GM10248 (cell line): ENCODE measurements around the gene CRTAC1.

Experiments used
- CTCF ChIA-PET: fragments of 300-600 bp; sonication (Branson Sonifier 250); formaldehyde crosslinking; extraction: SDS; loops from one replicate; lab custom pipeline; 2021; ENCODE audit warnings: antibody characterized with exemption; lab: Yijun Ruan, JAX
- POLR2A ChIA-PET: fragments of 350-650 bp; sonication (Branson Sonifier 250); formaldehyde crosslinking; extraction: SDS; loops from one replicate; lab custom pipeline; 2020; ENCODE audit warnings: antibody characterized with exemption; lab: Yijun Ruan, JAX
- DNase-seq: peaks from one replicate; pipeline ENCODE4 v3.0.0; 2012; ENCODE audit errors: extremely low spot score
- CTCF ChIP-seq: IDR thresholded peaks from 2 replicates; pipeline ENCODE4 v1.5.1; 2012; ENCODE audit warnings: mild to moderate bottlenecking, low read depth; ENCODE audit errors: extremely low read depth, missing control alignments, control extremely low read depth

CRTAC1 gene

GRCh38 chr10:97937054-97937453 lies 93.4 kb downstream of the CRTAC1 start:
- ChIA-PET POLR2A (no interaction called here), CTCF (interaction anchor here (1.1 to 1.5 kb wide), 3 partner anchors 14 to 104 kb away, joined by 3 read pairs; no protein-coding TSS in a partner anchor)
- no peak for TF ChIP-seq CTCF
- no peak for DNase-seq

- no peak for TF ChIP-seq CTCF
- POLR2A ChIA-PET, result no interaction called here
- CTCF ChIA-PET, result interaction anchor here (1.1 kb wide), 1 partner anchor 21 kb away, joined by 3 read pairs; no protein-coding TSS in a partner anchor
- no peak for DNase-seq
Observed at GRCh38 chr10:97936126-97936525, 94.3 kb downstream of the CRTAC1 start.

GRCh38 chr10:97932932-97933530 lies 97.4 kb downstream of the CRTAC1 start:
- no peak for DNase-seq
- CTCF ChIA-PET, result no interaction called here
- no peak for TF ChIP-seq CTCF
- POLR2A ChIA-PET, result no interaction called here

GRCh38 chr10:97931041-97931440 lies 99.4 kb downstream of the CRTAC1 start:
- no peak for TF ChIP-seq CTCF
- no peak for DNase-seq
- CTCF ChIA-PET, result interaction anchor here (1.4 to 1.5 kb wide), 2 partner anchors 110 to 116 kb away, joined by 3 read pairs; no protein-coding TSS in a partner anchor
- POLR2A ChIA-PET, result no interaction called here

- DNase-seq, result no peak
- POLR2A ChIA-PET, result no interaction called here
- CTCF ChIA-PET, result no interaction called here
- TF ChIP-seq CTCF, result no peak
Observed at GRCh38 chr10:97928897-97929296, 101.5 kb downstream of the CRTAC1 start.

- ChIA-PET CTCF (interaction anchor here (1.5 to 2.2 kb wide), 2 partner anchors 13 to 114 kb away, joined by 5 to 11 read pairs; no protein-coding TSS in a partner anchor), POLR2A (no interaction called here)
Observed at GRCh38 chr10:97927622-97928021, 102.8 kb downstream of the CRTAC1 start.

More at GRCh38 chr10:97927622-97928021, 102.8 kb downstream of the CRTAC1 start:
- no peak for TF ChIP-seq CTCF
- DNase-seq, result no peak
